Measurements from ENCODE around the gene MYOCD. TPM values are rescaled to one million over a fixed set of nuclear protein-coding genes. Genes with fewer than 3 reads are reported as not detected.

Gene MYOCD
- total RNA-seq = 100 to 1,000 TPM in 3 of 4 donors, 10 to 100 TPM in 1; 96.2 to 211 (median 124) TPM

GRCh38 chr17:12665263-12666210, at the start of gene MYOCD:
MYOCD (plus strand) TSS chr17:12665890; CDS start chr17:12666189, 299 bp downstream.
- WGBS = 0% methylated on average over 3 of the region's 78 CpGs
- peak within 1 kb of the TSS; percentile 91 to 96 (median 94) for H3K27ac ChIP-seq (replicated peaks in 1 of 4)
- peaks cover 0 to 45% (median 28%) of the 10 kb centered on the region in 4 donors for H3K4me1 ChIP-seq
- peaks cover 0 to 16% (median 0%) of the 10 kb centered on the region in 4 donors for H3K27me3 ChIP-seq
- intact Hi-C loops (cut with DNase I) = loop anchor here (2.0 to 10.0 kb wide), 6 partner anchors 77 to 485 kb away; no protein-coding TSS in a partner anchor
- H3K36me3 ChIP-seq = no peaks in the 10 kb centered on the region
- peak within 1 kb of the TSS; percentile 73 to 82 (median 78) for H3K4me3 ChIP-seq
- DNase-seq (ENCODE audit: extremely low spot score) = no peak
- TF ChIP-seq EP300 (IDR thresholded peaks at IDR 0.05) (no peak), POLR2AphosphoS5 (IDR thresholded peaks at IDR 0.05) (peak; percentile 65 to 81), CTCF (IDR thresholded peaks at IDR 0.05) (no peak), POLR2A (IDR thresholded peaks at IDR 0.05; ENCODE audit: low read depth) (no peak)
- H3K9me3 ChIP-seq = no peaks in the 10 kb centered on the region

GRCh38 chr17:12616161-12616560, 49.5 kb upstream of the MYOCD start:
- H3K4me3 ChIP-seq = no peak overlapping the region
- peak; percentile 64 for DNase-seq (ENCODE audit: extremely low spot score)
- intact Hi-C loops (cut with DNase I) = no loop called here
- H3K36me3 ChIP-seq = no peaks in the 10 kb centered on the region
- no peak overlapping the region for H3K27ac ChIP-seq (replicated peaks in 1 of 4)
- H3K9me3 ChIP-seq = no peaks in the 10 kb centered on the region
- WGBS = 92% methylated on average over 2 of the region's 2 CpGs
- TF ChIP-seq CTCF (IDR thresholded peaks at IDR 0.05) = no peak
- H3K4me1 ChIP-seq = peaks cover 0 to 6% (median 0%) of the 10 kb centered on the region in 4 donors
- no peaks in the 10 kb centered on the region for H3K27me3 ChIP-seq

DNA sequence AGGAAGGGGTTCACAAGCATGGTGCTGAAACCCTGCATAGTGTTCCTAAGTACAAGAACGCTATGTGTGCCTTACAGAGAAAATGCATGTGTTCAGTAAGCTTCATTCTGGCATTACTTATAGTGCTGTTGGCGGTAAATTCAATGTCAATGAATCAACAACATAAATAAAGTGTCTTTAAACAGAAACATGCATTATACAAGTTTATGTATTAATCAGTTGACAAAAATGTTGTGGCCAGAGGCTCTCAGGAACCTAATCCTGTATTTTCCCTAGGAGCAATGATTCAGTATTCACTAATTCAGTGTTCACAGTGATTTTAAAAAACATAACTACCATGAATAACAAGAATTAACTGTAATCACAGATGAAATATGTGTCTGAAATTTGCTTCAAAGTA, 47.1 kb upstream of the MYOCD start:
- Histone ChIP-seq H3K4me3 (no peak overlapping the region), H3K36me3 (no peaks in the 10 kb centered on the region), H3K4me1 (peaks cover 0 to 6% (median 0%) of the 10 kb centered on the region in 4 donors), H3K9me3 (no peaks in the 10 kb centered on the region), H3K27me3 (no peaks in the 10 kb centered on the region), H3K27ac (replicated peaks in 1 of 4) (no peak overlapping the region)
- DNase-seq (ENCODE audit: extremely low spot score) = no peak
- intact Hi-C loops (cut with DNase I) = no loop called here
- TF ChIP-seq POLR2A (IDR thresholded peaks at IDR 0.05; ENCODE audit: low read depth) (no peak), CTCF (IDR thresholded peaks at IDR 0.05) (no peak), EP300 (IDR thresholded peaks at IDR 0.05) (no peak), POLR2AphosphoS5 (IDR thresholded peaks at IDR 0.05) (no peak)
- 91% methylated on average over 2 of the region's 2 CpGs for WGBS

DNA sequence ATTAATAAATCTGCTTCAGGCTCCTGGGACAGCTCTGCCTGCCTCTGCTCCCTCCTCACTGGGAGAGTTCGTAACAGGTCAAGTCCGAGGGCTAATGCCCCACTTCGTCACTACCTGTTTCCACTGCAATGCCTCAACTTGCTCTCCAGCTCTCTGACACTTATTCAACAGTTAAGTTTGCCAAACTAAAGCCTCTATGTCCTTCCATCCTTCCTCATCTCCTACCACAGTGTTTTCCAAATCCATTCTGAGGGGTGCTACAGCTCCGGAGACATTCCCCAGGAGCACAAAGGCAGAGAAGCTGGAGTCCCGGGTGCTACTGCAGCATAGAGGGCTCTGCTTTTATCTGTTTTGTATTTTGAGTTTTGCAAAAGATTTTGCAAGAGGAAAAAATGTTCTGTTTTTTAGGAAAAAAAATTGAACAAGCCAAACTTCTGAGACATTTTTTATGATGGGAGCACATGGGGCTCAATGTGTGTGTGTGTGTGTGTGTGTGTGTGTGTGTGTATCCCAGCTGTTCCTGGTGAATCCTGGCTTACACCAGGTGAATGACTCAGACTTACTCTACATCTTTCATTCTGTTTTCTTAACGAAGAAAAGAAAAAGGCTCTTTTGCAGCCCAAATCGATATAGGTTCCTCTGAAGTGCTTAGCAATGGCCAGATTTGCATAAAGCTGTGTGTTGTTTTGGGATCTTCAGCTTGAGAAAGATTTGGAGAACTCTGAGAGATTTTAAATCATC, 46.1 kb upstream of the MYOCD start:
- H3K9me3 ChIP-seq = no peaks in the 10 kb centered on the region
- no peak overlapping the region for H3K4me3 ChIP-seq
- no peak for DNase-seq (ENCODE audit: extremely low spot score)
- 57% methylated on average over 7 of the region's 7 CpGs for WGBS
- TF ChIP-seq EP300 (IDR thresholded peaks at IDR 0.05) = no peak
- TF ChIP-seq POLR2AphosphoS5 (IDR thresholded peaks at IDR 0.05) = no peak
- no peak for TF ChIP-seq CTCF (IDR thresholded peaks at IDR 0.05)
- TF ChIP-seq POLR2A (IDR thresholded peaks at IDR 0.05; ENCODE audit: low read depth) = no peak
- peaks cover 0 to 6% (median 0%) of the 10 kb centered on the region in 4 donors for H3K4me1 ChIP-seq
- no peaks in the 10 kb centered on the region for H3K36me3 ChIP-seq
- intact Hi-C loops (cut with DNase I) = no loop called here
- H3K27ac ChIP-seq (replicated peaks in 1 of 4) = no peak overlapping the region
- no peaks in the 10 kb centered on the region for H3K27me3 ChIP-seq

All from esophagus muscularis mucosa (tissue), 4 donors.